Measurements from ENCODE around the gene RTN3.
A peak's percentile ranks its signal among the peaks of the same experiment; 100 is the strongest.

Gene RTN3

DNA sequence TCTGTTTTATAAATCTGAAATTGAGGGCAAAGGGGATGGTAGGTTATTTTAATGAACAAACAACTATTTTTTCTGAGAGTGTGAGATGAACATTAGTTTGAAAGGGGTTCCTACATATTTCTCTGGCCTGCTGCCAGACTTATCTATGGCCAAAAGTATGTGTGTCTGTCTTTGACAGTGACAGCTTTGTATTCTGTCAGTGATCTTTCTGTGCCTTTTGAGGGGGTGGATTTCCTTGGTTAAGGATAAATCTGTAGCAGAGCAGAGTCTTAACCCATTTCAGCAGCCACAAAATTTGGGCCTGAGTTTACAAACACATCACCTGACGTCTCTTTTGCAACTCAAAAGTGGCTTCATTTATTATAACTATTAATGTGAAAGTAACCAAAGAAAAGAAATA, 56.4 kb downstream of the RTN3 start:
- no peak for DNase-seq (ENCODE audit: low read depth, low spot score)

DNA sequence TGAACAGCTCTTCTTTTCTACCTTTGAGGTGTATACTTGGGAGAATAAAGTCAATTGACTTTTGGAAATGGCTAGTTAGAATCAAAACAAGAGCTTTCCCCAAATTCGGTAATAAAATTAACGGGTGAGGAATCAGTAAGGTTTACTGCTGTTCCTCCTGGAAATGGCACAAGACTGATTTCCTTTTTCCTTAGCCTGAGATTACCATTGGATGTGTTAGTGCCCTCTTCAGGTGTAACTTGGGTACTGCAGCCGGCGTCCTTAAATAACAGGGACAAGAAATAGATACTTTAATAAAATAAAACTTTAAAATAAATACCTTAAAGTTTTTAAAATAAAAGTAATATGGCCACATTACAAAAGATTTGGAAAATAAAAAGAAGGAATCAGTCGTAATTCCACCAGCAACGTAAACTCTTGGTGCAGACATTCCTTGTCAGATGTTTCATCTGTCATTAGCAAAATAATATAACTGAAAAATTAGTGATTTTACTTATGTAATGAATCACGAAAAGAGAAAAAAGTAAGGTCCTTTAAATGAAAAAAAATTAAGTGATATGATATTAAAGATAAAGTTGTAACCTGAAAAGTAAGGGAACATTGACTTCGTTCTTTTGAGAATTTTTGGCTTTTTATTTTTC, 57.5 kb downstream of the RTN3 start:
- DNase-seq (ENCODE audit: low read depth, low spot score), result peak; percentile 77

DNA sequence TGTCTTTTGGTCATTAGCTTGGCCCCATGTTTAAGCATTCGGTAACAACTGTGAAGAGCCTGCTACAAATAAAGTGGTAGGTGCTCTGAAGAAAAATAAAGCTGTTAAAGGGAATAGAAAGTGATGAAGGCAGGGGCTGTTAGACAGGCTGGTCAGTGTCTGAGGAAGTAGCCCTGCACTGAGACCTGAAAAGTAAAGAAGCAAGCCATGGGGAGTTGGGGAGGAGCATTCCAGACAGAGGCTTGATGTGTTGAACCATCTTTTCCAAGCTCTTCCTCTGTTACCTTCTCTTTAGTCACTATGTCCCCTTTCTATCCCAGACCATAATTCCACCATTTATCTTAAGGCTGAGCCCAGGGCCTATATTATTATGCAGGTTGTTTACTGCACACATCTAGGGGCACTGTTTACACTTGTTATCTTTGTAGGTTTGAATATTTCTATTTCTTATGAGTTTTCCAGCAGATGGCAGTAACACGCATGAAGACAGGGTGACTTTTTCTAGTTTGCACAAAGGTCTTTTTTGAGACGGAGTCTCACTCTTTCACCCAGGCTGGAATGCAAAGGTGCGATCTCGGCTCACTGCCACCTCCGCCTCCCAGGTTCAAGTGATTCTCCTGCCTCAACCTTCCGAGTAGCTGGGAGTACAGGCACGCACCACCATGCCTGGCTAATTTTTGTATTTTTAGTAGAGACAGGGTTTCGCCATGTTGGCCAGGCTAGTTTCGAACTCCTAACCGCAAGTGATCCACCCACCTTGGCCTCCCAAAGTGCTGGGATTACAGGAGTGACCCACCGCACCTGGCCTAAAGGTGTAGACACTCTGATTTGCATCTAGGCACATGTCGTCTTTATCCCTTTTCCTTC, 64.2 kb downstream of the RTN3 start:
- no peak for DNase-seq (ENCODE audit: low read depth, low spot score)

DNA sequence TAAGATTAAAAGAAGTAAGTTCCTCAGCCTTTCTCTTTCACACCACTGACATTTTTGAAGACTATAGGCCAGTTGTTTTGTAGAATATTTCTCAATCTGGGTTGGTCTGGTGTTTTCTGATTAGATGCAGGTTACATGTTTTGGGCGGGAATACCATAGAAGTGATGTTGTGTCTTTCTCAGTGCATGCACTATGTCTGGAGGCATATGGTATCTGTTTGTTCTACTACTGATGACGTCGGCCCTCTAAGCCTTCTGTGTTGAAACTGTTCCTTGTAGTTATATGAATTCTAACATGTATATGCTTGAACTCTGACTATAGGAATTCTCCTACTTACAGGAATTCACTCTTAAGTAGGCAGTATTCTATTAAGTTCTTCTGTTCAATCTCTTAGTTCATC, 65.7 kb downstream of the RTN3 start:
- DNase-seq (ENCODE audit: low read depth, low spot score), result no peak

DNA sequence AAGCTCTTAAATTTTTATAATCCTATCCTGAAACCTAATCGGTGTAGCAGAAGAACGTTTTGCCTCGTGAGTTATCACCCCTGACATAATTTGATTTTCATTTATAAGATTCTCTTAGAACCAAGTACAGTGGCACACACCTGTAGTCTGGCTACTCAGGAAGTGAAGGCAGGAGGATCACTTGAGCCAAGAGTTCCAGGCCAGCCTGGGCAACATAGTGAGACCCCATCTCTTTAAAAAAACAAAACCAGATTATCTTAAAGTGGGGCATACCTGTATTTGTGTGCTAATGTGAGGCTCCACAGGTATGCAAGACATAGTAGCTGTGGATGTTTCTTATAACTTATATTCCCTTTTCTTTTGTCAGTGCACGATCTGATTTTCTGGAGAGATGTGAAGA, 68.3 kb downstream of the RTN3 start:
- no peak for DNase-seq (ENCODE audit: low read depth, low spot score)

DNA sequence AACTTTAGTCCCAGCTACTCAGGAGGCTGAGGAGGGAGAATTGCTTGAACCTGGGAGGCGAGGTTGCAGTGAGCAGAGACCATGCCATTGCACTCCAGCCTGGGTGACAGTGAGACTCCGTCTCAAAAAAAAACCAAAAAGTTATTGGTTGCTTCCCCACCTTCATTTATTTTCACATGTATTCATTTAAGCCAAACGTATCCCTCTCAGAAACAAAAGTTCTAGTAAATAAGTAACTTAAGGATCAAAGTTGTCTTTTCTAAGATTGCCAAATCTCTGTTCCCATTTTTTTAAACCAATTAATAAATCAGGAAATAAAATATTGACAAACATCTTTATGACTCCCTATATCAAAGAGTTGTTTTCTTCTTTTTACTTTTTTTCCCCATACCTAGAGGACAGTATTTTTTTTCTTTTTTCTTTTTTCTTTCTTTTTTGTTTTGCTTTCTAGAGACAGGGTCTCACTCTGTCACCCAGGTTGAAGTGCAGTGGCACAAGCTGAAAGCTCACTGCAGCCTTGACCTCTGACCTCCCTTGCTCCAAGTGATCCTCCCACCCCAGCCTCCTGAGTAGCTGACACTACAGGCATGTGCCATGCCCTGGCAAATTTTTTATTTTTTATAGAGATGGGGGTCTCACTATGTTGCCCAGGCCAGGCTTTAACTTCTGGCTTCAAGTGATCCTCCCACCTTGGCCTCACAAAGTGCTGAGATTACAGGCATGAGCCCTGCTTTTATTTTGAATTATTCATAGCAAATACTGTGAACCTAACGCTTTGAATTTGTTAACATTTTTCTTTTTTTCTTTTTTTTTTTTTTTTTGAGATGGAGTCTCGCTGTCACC, 75.8 kb downstream of the RTN3 start:
- DNase-seq (ENCODE audit: low read depth, low spot score), result no peak

DNA sequence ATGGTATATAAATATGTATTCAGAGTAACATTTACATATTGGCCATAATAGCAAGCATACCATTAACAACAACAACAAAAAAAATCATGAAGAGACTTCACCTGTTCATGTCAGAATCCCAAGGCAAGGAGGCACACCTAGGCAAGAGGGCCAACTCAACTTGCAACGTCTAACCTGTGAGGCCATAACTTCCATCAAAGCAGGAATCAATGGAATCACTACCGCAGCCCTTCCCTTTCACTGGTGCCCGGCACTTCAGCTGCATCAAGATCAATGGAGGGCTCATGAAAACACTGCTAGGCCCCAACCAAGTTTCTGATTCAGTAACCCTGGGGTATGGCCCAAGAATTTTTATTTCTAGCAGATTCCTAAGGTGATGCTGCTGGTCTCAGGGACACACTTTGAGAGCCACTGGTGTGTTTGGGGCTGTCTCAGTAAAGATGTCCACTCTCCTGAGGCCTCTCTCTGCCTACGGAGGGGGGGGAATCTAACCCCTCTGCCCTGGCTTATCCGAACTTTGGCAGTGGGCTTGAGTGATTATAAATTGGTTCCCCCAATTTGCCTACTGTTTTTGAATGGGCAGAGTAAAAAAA, 79.3 kb downstream of the RTN3 start:
- peak; percentile 14 for DNase-seq (ENCODE audit: low read depth, low spot score)

DNA sequence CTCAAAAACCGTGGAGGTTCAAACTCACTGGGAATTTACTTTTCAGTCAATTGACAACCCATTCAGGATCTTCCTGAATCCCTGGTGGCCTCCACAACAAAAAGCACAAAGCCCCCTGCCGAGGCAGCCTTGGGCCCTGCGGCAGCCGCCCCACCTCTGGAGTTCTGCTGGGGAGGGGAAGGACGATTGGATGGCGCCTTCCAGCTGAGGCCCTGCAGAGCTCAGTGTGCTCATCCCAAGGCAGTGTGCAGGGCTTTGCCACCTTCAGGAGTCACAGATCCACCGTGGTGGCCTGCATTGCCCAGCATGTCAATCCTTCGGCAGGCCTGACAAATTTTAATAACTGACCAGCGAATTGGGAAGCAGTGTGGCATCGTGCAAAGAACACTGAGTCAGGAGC, 79.9 kb downstream of the RTN3 start:
- peak; percentile 88 for DNase-seq (ENCODE audit: low read depth, low spot score)

DNA sequence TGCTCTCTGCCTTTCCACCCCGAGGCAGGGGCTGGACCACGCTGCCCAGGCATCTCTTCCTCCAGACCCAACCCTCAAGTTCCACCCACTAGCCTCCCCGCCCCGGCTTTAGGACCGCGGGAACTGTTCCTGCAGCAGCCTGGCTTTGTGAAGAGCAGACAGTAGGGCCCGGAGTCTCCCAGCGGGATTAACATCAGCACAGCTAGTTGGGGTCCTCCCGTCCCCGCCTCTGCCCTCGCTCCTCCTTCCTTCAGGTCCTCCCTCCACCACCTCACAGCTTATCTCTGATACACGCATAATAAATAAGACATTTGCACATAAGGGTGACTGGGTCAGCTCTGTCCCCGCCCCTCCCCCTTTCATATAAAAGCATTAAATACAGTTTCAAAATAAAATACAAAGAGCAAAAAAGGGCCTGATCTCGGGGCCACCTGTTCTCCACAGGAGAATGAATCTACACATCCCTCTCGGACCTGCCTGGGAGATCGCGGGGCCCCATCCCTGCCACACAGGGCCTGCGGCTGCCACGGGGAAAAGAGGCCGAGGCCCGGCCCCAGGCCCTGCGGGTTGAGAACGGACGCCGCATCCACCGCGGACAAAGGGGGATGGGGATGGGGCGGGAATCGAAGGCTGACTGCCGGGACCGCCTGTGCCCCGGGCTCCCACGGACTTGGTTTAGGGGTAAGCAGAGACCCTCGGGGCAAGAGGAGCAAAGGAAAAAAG, 80.8 kb downstream of the RTN3 start:
- peak; percentile 87 for DNase-seq (ENCODE audit: low read depth, low spot score)

DNA sequence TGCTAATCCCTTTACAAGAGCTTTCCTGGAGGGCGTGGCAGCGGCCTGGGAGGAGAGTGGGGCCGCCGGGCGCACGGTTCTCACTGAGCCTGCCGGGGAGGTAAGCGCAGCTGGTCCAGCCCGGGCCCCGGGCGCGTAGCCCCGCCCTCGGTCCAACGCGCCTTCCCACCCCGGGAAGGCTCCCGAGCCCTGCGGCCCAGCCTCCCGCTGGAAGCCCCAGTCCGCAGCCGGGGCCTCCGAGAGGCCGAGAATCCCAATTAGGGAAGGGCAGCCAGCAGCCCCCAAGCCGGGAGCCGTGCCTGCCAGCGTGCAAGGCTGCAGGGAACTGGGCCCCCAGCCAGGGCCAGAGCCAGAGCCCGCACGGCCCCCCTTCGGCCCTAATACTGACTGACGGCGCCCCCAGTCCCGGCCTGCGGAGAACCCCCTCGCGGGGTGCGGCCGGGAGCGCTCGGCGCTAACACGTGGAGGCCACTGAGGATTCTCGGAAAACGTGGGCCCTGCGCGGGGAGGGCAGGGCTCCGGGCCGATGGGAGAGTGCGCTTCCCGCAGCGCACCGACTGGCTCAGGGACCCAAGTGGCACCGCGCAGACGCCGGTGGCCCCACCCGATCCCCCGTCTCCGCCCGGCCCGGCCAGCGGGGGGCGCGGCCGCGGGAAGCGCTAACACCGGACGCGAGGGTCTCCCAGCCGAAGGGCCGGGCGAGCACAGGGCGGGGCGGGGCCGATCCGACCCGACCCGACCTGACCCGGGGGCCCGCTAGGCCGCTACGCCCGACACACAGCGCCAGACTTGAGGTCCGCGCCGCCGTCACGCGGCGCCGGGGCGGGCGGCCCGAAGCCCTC, 81.6 kb downstream of the RTN3 start:
- peak; percentile 88 for DNase-seq (ENCODE audit: low read depth, low spot score)

DNA sequence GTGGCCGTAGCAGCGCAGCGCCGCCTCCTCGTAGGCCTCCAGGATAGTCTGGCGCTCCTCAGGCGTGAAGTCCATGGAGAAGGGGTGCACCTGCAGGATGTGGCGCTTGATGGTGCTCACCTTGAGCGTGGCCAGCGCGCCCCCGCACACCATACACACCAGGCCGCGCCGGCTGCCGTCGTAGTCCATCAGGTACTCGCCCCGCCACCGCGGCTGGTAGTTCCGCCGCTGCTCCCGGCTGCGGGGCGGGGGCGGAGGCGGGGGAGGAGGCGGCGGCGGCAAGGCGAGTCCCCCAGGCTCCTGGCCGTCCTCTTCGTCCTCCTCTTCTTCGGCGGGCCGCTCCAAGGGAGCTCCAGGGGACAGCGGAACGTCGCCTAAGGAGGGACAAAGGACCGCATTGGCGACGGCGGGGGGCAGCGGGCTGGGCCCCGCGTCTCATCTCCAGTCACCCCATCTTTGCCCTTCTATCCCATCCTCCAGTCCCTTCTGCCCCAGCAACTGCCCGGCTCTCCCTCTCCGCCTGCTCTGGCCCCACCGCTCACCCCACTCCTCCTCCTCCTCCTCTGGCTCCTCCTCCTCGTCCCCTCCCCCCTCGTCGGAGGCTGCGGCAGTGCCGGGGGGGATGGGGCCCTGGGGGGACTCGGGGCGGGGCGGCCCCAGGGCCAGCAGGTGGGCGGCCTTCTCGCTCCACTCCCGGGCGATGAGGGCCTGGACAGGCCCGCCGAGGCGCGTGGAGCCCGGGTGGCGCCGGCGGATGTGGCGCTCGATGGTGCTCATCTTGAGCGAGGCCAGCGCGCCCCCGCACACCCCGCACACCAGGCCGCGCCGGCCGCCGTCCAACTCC, 82.4 kb downstream of the RTN3 start:
- peak; percentile 68 for DNase-seq (ENCODE audit: low read depth, low spot score)

DNA sequence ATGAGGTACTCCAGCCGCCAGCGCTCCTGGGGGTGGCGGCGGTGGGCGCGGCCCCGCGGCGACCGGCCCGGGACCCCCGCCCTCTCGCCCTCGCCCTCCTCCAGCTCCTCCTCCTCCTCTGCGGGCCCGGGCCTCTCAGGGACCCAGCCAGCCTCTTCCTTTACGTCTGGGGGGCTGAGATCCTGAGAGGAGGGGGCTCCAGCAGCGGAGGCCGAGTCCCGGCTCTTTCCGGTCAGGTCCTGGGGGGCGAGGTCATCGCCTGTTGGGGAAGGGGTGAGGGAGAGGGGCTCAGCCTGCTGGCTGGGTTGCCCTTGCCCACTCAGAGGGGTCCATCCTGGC, 83.0 kb downstream of the RTN3 start:
- peak; percentile 61 for DNase-seq (ENCODE audit: low read depth, low spot score)

DNA sequence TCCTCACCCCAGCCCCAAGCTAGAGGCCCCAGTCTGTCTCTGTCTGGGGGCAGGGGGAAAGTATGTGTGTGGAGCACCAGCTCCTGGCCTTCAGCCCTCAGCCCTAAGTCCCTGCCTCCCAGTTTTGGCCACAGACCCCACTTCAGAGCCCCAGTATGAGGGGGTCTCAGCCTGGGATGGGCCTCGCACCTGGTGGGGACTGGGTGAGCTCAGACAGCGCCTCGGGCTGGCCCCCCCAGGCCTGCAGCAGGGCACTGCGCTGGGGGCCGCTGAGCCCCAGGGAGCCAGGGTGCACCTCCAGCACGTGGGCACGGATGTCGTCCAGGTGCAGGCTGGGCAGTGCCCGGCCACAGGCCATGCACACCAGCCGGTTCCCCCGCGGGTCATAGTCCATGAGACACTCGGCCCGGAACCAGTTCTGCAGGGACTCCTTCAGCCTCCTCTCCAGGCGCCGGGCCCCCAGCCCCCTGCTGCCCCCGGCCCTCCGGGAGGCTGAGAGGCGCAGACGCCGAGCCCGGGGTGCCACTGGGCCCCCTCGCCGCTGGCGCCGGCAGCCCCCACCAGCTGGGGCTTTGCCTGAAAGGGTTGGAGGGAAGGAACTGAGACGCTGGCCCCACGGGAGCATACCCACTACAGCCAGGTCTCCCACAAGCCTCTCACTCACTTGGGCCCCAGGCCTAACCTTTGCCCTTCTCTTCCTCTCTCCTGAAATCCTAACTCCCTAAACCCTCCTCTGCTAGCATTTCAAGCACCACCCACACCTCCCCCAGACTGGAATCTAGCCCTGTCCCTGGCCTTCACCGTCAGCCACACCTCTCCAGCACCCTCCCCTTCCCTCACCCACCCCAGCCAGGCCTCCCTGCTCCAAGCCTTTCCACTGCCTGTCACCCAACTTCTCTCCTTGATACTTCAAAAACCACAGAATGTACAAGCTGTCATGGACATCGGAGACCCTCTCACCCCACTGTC, 83.7 kb downstream of the RTN3 start:
- peak; percentile 60 for DNase-seq (ENCODE audit: low read depth, low spot score)

DNA sequence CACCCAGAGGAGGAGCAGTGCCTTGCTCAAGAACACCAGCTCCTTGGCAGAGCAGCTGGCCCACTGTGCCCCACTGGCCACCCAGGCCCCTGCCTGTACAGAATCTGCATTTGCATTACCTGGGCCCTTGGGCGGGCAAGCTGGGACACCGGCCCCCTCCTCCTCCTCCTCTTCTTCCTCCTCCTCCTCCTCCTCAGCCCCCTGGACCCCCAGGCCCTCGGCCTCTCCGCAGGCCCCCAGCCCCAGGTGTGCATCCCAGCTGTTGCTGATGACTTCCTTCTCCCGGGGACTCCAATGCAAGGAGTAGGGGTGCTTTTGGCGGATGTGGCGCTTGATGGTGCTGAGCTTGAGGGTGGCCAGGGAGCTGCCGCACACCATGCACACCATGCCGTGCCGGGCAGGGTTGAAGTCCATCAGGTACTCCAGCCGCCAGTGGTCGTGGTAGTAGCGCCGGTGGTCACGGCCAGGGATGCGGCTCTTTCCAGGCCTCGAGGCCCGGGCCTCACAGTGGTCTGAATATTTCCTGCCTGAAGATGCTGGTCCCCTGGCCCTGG, 84.5 kb downstream of the RTN3 start:
- peak; percentile 19 for DNase-seq (ENCODE audit: low read depth, low spot score)

DNA sequence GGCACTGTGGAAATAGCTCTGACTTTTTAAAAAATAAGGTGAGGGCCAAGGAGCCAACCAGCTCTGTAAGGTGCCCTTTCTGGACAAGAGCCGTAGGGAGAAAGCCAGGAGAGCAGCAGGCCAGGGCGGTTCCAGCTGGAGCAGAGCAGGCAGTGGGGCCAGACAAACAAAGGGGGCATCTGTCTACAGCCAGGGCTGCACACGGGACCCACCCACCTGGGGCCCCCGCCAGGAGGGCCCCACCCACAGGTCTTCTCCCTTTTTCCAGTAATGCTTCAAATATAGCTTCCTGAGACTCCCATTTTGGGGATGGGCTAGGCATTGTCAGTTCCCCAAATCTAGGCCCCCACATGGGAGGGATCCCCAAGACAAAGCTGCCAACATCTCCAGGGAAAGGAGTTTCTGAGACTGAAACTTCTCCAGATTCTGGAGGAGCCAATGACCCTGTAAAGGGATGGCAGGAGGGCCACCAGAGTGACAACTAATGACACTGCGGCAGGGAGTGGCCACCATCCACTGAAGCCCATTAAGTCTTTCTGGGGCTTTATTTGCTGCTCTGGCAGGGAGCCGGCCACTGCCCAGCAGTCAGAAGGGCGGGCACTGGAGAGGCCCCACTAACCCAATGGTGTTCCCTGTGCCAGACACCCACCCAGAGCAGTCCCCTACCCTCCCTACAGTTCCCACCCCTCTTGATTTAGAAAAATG, 85.4 kb downstream of the RTN3 start:
- DNase-seq (ENCODE audit: low read depth, low spot score), result peak; percentile 19

DNA sequence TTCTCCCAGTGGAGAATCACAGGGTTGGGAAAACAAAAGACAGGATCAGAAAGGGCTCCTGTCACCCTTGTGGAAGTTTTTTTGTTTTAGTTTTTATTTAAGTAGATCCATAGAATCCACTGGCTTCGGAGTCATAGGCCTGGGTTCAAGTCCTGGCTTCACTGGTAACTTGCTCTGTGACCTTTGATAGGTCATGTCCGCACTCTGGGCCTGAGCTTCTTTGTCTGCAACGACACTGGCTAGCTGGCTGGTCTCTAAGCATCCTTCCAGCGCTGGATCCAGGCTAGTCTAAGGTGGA, 85.9 kb downstream of the RTN3 start:
- DNase-seq (ENCODE audit: low read depth, low spot score), result no peak

DNA sequence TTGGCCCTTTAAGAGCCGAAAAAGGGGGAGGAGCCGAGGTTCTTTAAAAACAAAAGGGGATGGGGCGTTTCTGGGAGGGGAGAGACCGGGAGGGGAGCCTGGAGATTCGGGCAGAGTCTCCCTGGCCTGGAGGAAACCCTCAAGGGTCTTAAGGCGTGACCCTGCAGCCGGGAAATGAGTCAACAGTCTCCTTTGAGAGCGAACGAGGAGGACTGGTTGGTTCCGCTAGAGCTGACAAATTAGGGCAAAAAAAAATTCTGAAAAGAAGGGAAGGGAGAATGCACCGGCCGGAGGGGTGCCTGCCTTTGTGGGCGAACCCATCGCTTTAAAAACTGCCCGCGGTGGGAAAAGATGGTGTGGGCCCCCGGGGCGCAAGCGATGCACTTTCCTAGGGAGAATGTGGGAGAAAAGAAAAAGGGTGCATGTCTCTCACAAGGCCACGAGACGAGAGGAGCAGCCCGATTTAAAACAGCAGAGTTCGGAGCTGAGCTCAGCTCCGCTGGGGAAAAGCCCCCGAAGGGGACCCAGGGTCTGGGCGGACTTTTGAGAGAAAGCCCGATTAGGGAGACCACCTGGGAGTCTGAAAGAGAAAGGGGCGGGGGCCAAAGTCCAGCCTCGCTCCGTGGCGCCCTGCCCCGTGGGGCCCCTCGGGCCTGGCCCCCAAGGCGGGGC, 86.4 kb downstream of the RTN3 start:
- DNase-seq (ENCODE audit: low read depth, low spot score), result peak; percentile 97
